ENCODE data around the gene GRAP.

GRAP gene

GRCh38 chr17:19017804-19018599 is 28.8 kb downstream of the GRAP start:
- DNase-seq = peak; percentile 20

GRCh38 chr17:19017401-19017800 is 29.4 kb downstream of the GRAP start:
- no peak for DNase-seq

GRCh38 chr17:19016881-19017280 is 29.9 kb downstream of the GRAP start:
- no peak for DNase-seq

GRCh38 chr17:19016297-19016696 is 30.5 kb downstream of the GRAP start:
- DNase-seq = no peak

- no peak for DNase-seq
Measured at GRCh38 chr17:19015428-19015827, 31.3 kb downstream of the GRAP start.

- no peak for DNase-seq
Measured at GRCh38 chr17:19014628-19015215, 32.0 kb downstream of the GRAP start.

GRCh38 chr17:19013806-19014627 is 32.7 kb downstream of the GRAP start:
- no peak for DNase-seq

GRCh38 chr17:19013226-19013625 is 33.5 kb downstream of the GRAP start:
- no peak for DNase-seq

- DNase-seq = no peak
Measured at GRCh38 chr17:19012171-19013080, 34.3 kb downstream of the GRAP start.

GRCh38 chr17:19011581-19011980 is 35.2 kb downstream of the GRAP start:
- no peak for DNase-seq

GRCh38 chr17:19010729-19011505 is 35.8 kb downstream of the GRAP start:
- no peak for DNase-seq

- no peak for DNase-seq
Measured at GRCh38 chr17:19009970-19010369, 36.8 kb downstream of the GRAP start.

GRCh38 chr17:19006698-19007097 is 40.1 kb downstream of the GRAP start:
- no peak for DNase-seq

GRCh38 chr17:19005789-19006430 is 40.8 kb downstream of the GRAP start:
- DNase-seq = no peak

GRCh38 chr17:19005137-19005773 is 41.5 kb downstream of the GRAP start:
- DNase-seq = no peak

GRCh38 chr17:19004421-19005136 is 42.2 kb downstream of the GRAP start, which contains the start of gene FAM83G:
FAM83G (minus strand) TSS chr17:19004764; CDS start chr17:19004041, 723 bp downstream.
- DNase-seq = peak; percentile 78

- DNase-seq = peak; percentile 38
Measured at GRCh38 chr17:19003543-19004420, 43.0 kb downstream of the GRAP start.

- no peak for DNase-seq
Measured at GRCh38 chr17:19002805-19003542, 43.8 kb downstream of the GRAP start.
